K562 (cell line): ENCODE measurements around the gene PDE9A. TPM values are rescaled to one million over a fixed set of nuclear protein-coding genes. Genes with fewer than 3 reads are reported as not detected.

Experiments used
- RAD51 ChIP-seq: fragments of 450-650 bp; IDR thresholded peaks from 2 replicates; pipeline ENCODE4 v1.7.1; 2016; ENCODE audit warnings: low read depth, mild to moderate bottlenecking, borderline replicate concordance
- polyA plus RNA-seq, 8 experiments: library from polyadenylated mRNA; depleted of rRNA in 4 of 8; stranded (reverse) in 5 of 8; unstranded in 3 of 8; fragments of >200 nt; fragmentation: Nextera tagmentation in 2 of 8; fragmentation: Illumina TruSeq in 1 of 8; extraction: Ambion mirVana in 2 of 8; extraction: Trizol in 1 of 8; gene quantifications; 2 replicates each; pipeline versions ENCODE4 v1.2.1 to v1.2.3, GENCODE V29; 2011 to 2014; ENCODE audit warnings: inconsistent platforms in 1 of 8, missing spikeins in 1 of 8
- total RNA-seq, 7 experiments: library from RNA; depleted of rRNA in 6 of 7; stranded (reverse); fragments of >200 nt in 6 of 7; fragmentation: Illumina TruSeq in 2 of 7; extraction: Trizol in 2 of 7; gene quantifications; 2 replicates each; pipeline versions ENCODE4 v1.2.1 to v1.2.3, GENCODE V29; 2011 to 2021; ENCODE audit warnings: low replicate concordance in 1 of 7
- TF ChIP-seq, protein P1 (sequence below), 2 experiments: fragments of 450-650 bp; formaldehyde crosslinking in 1 of 2; IDR thresholded peaks; 2 replicates each; pipeline versions ENCODE4 v1.4.0 to v1.6.1; 2014 to 2020; ENCODE audit warnings: mild to moderate bottlenecking in 2 of 2, borderline replicate concordance in 1 of 2, low read depth in 1 of 2
- TF ChIP-seq, protein P2 (sequence below): sonication (generic); formaldehyde crosslinking; IDR thresholded peaks from 2 replicates; pipeline ENCODE4 v1.5.0; 2020; ENCODE audit warnings: missing genetic modification reagents

Gene PDE9A
- total and polyA plus RNA-seq, 9 of the 15 experiments (the other 6 are each of a cell fraction or from before 2014, with no cell fraction given): 0.07 to 0.27 TPM; not detected in 7

- TF ChIP-seq, protein P1, sequence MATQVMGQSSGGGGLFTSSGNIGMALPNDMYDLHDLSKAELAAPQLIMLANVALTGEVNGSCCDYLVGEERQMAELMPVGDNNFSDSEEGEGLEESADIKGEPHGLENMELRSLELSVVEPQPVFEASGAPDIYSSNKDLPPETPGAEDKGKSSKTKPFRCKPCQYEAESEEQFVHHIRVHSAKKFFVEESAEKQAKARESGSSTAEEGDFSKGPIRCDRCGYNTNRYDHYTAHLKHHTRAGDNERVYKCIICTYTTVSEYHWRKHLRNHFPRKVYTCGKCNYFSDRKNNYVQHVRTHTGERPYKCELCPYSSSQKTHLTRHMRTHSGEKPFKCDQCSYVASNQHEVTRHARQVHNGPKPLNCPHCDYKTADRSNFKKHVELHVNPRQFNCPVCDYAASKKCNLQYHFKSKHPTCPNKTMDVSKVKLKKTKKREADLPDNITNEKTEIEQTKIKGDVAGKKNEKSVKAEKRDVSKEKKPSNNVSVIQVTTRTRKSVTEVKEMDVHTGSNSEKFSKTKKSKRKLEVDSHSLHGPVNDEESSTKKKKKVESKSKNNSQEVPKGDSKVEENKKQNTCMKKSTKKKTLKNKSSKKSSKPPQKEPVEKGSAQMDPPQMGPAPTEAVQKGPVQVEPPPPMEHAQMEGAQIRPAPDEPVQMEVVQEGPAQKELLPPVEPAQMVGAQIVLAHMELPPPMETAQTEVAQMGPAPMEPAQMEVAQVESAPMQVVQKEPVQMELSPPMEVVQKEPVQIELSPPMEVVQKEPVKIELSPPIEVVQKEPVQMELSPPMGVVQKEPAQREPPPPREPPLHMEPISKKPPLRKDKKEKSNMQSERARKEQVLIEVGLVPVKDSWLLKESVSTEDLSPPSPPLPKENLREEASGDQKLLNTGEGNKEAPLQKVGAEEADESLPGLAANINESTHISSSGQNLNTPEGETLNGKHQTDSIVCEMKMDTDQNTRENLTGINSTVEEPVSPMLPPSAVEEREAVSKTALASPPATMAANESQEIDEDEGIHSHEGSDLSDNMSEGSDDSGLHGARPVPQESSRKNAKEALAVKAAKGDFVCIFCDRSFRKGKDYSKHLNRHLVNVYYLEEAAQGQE (IDR thresholded peaks at IDR 0.05; ENCODE audit: borderline replicate concordance): 0 out of 2 replicates have a peak, but pooled peaks have one; percentile 20
- TF ChIP-seq, protein P1 (CRISPR knock-in tag; IDR thresholded peaks at IDR 0.05; ENCODE audit: low read depth): no peak
- TF ChIP-seq RAD51: peak; percentile 89
- TF ChIP-seq, protein P2, sequence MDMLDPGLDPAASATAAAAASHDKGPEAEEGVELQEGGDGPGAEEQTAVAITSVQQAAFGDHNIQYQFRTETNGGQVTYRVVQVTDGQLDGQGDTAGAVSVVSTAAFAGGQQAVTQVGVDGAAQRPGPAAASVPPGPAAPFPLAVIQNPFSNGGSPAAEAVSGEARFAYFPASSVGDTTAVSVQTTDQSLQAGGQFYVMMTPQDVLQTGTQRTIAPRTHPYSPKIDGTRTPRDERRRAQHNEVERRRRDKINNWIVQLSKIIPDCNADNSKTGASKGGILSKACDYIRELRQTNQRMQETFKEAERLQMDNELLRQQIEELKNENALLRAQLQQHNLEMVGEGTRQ (CRISPR knock-in tag): peak; percentile 89
Measured at GRCh38 chr21:42609811-42610210, 43.6 kb upstream of the PDE9A start (continued).
